Head of caudate nucleus (tissue), 42 donors: Measurements from ENCODE around the gene PPIL4.
A peak's percentile ranks its signal among the peaks of the same experiment; 100 is the strongest.

Experiments
- DNase-seq, 42 donors: peaks; one replicate each; pipeline versions ENCODE4 v3.0.0 to v3.0.0-alpha.2; 2020 to 2021; ENCODE audit warnings: mixed read lengths in 7 of 42
- intact Hi-C: fragments of 100-400 bp; cut with DNase I; formaldehyde crosslinking; loops from one replicate; pipeline ENCODE4 v1.15.0; 2022

Gene PPIL4

GRCh38 chr6:149493761-149494320, 52.0 kb downstream of the PPIL4 start:
- DNase-seq, result peak in 1 of 42 donors; percentile 19
- intact Hi-C loops, result no loop called here

- intact Hi-C loops, result no loop called here
- DNase-seq, result peak in 2 of 42 donors; percentile 4 to 22
Measured at GRCh38 chr6:149492798-149493343, 53.0 kb downstream of the PPIL4 start.

- intact Hi-C loops, result no loop called here
Measured at GRCh38 chr6:149489967-149490366, 55.9 kb downstream of the PPIL4 start.

GRCh38 chr6:149488815-149489214, 57.0 kb downstream of the PPIL4 start:
- intact Hi-C loops, result no loop called here
- DNase-seq, result no peak

More at GRCh38 chr6:149489967-149490366, 55.9 kb downstream of the PPIL4 start:
- DNase-seq, result no peak

- intact Hi-C loops, result no loop called here
- DNase-seq, result no peak
Measured at GRCh38 chr6:149487316-149487715, 58.5 kb downstream of the PPIL4 start.

GRCh38 chr6:149484733-149485700, 60.8 kb downstream of the PPIL4 start, which contains the start of gene ZC3H12D:
Gene ZC3H12D (minus strand): TSS chr6:149485014. CDS start chr6:149474543, 10,471 bp downstream.
- intact Hi-C loops, result no loop called here

GRCh38 chr6:149483849-149484655, 61.8 kb downstream of the PPIL4 start:
- peak in 2 of 42 donors; percentile 24 for DNase-seq
- intact Hi-C loops, result no loop called here

More at GRCh38 chr6:149484733-149485700, 60.8 kb downstream of the PPIL4 start, which contains the start of gene ZC3H12D:
- peak in 4 of 42 donors; percentile 6 to 43 (median 30) for DNase-seq

GRCh38 chr6:149483334-149483725, 62.5 kb downstream of the PPIL4 start:
- peak in 1 of 42 donors; percentile 26 for DNase-seq
- intact Hi-C loops, result no loop called here

- intact Hi-C loops, result no loop called here
- DNase-seq, result no peak
Measured at GRCh38 chr6:149482545-149483333, 63.1 kb downstream of the PPIL4 start.

- no peak for DNase-seq
- intact Hi-C loops, result no loop called here
Measured at GRCh38 chr6:149480502-149481280, 65.2 kb downstream of the PPIL4 start.

- DNase-seq, result no peak
- intact Hi-C loops, result no loop called here
Measured at GRCh38 chr6:149478631-149479314, 67.1 kb downstream of the PPIL4 start.

- no peak for DNase-seq
Measured at GRCh38 chr6:149477544-149477943, 68.3 kb downstream of the PPIL4 start.

GRCh38 chr6:149476789-149477455, 68.9 kb downstream of the PPIL4 start:
- intact Hi-C loops, result no loop called here
- no peak for DNase-seq

More at GRCh38 chr6:149477544-149477943, 68.3 kb downstream of the PPIL4 start:
- intact Hi-C loops, result no loop called here

- no peak for DNase-seq
- intact Hi-C loops, result no loop called here
Measured at GRCh38 chr6:149474108-149474935, 71.5 kb downstream of the PPIL4 start.
